HG03442 (cell line): ENCODE measurements around the gene ATF3.

Experiments used
- ATAC-seq: cut with Tn5 transposase; IDR thresholded peaks from one replicate; pipeline ENCODE4 v1.9.1; 2021; ENCODE audit warnings: mild to moderate bottlenecking, moderate library complexity; ENCODE audit not compliant: unreplicated experiment

ATF3 gene

GRCh38 chr1:212608392-212608958 lies at the start of gene ATF3:
Gene ATF3 (plus strand): TSS chr1:212608761. CDS start chr1:212615022, 6,261 bp downstream.
- peak; percentile 64 for ATAC-seq

GRCh38 chr1:212559929-212560328 lies 48.6 kb upstream of the ATF3 start:
- ATAC-seq = no peak

GRCh38 chr1:212560933-212561460 lies 47.6 kb upstream of the ATF3 start:
- no peak for ATAC-seq

GRCh38 chr1:212561501-212561931 lies 47.0 kb upstream of the ATF3 start:
- ATAC-seq = no peak

GRCh38 chr1:212562771-212563170 lies 45.8 kb upstream of the ATF3 start:
- ATAC-seq = no peak

- no peak for ATAC-seq
These were observed 43.5 kb upstream of the ATF3 start for GRCh38 chr1:212565079-212565478.

GRCh38 chr1:212565571-212566305 lies 42.8 kb upstream of the ATF3 start:
- no peak for ATAC-seq

GRCh38 chr1:212566522-212567479 lies 41.8 kb upstream of the ATF3 start:
- ATAC-seq = peak; percentile 99

GRCh38 chr1:212567638-212568037 lies 40.9 kb upstream of the ATF3 start:
- no peak for ATAC-seq

- ATAC-seq = no peak
These were observed 39.5 kb upstream of the ATF3 start for GRCh38 chr1:212568978-212569537.

GRCh38 chr1:212574732-212575131 lies 33.8 kb upstream of the ATF3 start:
- no peak for ATAC-seq

- no peak for ATAC-seq
These were observed 33.2 kb upstream of the ATF3 start for GRCh38 chr1:212575333-212575732.

GRCh38 chr1:212578041-212578440 lies 30.5 kb upstream of the ATF3 start:
- ATAC-seq = no peak

- ATAC-seq = no peak
These were observed 27.5 kb upstream of the ATF3 start for GRCh38 chr1:212581034-212581433.

GRCh38 chr1:212582291-212582690 lies 26.3 kb upstream of the ATF3 start:
- ATAC-seq = no peak

GRCh38 chr1:212582808-212583615 lies 25.5 kb upstream of the ATF3 start:
- no peak for ATAC-seq

GRCh38 chr1:212583643-212584042 lies 24.9 kb upstream of the ATF3 start:
- no peak for ATAC-seq

GRCh38 chr1:212584092-212584886 lies 24.3 kb upstream of the ATF3 start:
- no peak for ATAC-seq

GRCh38 chr1:212585210-212585609 lies 23.4 kb upstream of the ATF3 start:
- ATAC-seq = no peak
